ENCODE results near the gene SPNS2.

The SPNS2 gene

DNA sequence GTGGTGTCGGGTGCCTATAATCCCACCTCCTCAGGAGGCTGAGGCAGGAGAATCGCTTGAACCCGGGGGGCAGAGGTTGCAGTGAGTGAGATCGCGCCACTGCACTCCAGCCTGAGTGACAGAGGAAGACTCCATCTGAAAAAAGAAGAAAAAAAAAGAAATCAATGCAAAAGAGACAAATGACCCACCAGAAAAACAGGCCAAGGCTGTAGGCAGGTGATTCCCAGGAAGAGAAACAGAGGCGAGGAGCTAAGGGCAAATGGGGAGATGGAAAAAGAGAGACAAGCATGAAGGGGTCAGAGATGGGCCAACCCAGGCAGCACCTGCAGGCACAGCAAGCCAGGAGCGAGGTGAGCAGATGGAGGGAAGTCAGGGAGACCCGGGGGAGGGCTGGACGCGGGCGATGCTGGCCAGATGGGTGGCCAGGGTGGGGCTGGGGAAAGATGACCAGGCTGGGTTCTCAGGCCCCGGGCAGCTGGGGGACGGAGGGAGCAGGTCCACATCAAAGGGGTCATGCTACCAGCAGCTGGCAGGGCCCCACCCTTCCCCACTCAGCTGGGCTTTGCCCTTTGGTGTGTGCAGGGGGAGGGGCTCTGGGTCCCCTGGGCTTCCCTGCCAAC, 31.0 kb downstream of the SPNS2 start:
- no peak for DNase-seq (ENCODE audit: low read depth)
- TF ChIP-seq, protein P1, sequence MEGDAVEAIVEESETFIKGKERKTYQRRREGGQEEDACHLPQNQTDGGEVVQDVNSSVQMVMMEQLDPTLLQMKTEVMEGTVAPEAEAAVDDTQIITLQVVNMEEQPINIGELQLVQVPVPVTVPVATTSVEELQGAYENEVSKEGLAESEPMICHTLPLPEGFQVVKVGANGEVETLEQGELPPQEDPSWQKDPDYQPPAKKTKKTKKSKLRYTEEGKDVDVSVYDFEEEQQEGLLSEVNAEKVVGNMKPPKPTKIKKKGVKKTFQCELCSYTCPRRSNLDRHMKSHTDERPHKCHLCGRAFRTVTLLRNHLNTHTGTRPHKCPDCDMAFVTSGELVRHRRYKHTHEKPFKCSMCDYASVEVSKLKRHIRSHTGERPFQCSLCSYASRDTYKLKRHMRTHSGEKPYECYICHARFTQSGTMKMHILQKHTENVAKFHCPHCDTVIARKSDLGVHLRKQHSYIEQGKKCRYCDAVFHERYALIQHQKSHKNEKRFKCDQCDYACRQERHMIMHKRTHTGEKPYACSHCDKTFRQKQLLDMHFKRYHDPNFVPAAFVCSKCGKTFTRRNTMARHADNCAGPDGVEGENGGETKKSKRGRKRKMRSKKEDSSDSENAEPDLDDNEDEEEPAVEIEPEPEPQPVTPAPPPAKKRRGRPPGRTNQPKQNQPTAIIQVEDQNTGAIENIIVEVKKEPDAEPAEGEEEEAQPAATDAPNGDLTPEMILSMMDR (conservative IDR thresholded peaks at IDR 0.05; ENCODE audit: low read depth, low read length) = no peak
- H3K4me3 ChIP-seq (ENCODE audit: low read length) = no peak overlapping the region

DNA sequence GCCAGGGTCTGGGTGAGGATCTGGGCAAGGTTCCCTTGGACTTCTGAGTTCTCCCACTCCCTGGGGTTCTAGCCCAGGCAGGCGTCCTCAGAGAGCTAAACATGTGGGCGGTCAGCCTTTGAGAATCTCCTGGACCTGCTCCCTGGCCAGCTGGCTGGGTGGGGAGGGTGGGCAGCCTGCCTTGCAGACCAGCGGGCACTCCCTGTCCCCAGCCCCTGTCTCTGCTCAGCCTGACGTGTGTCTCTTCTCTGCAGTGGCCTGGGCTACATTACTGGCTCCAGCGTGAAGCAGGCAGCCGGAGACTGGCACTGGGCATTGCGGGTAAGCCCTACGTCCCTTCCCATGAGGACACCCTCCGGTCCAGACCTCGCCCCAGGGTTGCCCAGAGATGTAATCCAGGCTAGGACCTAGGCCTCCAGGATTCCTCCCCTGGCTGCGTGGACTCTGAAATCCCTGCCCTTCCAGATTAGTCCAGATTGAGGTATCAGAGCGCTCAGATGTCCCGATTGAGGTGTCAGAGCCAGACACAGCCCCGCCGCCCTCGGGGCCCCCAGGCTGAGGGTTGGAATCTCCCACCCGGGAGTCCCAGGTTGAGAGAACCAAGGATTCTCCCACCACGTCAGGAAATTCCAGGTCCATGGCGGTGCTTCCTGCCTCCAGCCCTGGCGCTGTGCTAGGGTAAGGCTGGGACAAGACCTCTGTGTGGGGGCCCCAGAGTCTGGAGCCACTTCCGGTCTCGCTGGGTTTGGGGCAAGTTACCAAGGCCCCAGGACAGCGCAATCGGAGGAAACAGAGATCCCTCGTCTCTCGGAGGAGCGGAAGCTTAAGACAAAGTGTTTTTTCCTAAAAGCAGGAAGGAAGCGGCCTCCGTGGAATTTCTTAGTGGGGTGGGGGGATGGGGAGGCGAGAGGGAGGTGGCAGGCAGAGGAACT, 32.4 kb downstream of the SPNS2 start:
- DNase-seq (ENCODE audit: low read depth) = no peak
- TF ChIP-seq, protein P1 (conservative IDR thresholded peaks at IDR 0.05; ENCODE audit: low read depth, low read length) = no peak

DNA sequence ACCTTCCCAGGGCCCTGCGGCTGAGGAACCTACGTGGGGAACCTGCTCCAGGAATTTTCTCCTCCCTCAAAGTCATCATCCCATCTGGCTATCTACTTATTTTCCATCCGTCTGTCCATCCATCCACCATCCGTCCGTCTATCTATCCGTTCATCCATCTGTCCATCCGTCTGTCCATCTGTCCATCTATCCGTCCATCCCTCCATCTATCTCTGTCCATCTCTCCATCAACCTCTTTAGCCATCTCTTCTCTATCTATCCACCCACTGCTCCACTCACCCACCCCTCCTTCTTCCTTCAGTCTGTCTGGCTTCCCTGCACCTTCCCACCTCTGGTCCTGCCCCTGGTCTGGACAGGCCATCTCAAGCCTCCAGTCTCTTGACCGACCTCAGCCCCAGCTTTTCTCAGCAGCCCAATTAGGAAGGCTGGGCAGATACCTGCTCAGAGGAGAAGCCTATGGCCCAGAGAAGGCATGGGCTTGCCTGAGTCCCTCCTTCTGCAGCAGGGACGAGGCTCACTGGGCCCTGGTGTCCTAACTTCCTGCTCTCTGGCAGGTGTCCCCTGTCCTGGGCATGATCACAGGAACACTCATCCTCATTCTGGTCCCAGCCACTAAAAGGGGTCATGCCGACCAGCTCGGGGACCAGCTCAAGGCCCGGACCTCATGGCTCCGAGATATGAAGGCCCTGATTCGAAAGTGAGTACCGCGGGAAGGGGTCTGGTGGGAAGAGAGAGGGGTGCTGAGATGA, 33.5 kb downstream of the SPNS2 start:
- DNase-seq (ENCODE audit: low read depth) = no peak
- TF ChIP-seq, protein P1 (conservative IDR thresholded peaks at IDR 0.05; ENCODE audit: low read depth, low read length) = no peak
- no peak overlapping the region for H3K4me3 ChIP-seq (ENCODE audit: low read length)

More for the DNA sequence above, 32.4 kb downstream of the SPNS2 start:
- no peak overlapping the region for H3K4me3 ChIP-seq (ENCODE audit: low read length)

DNA sequence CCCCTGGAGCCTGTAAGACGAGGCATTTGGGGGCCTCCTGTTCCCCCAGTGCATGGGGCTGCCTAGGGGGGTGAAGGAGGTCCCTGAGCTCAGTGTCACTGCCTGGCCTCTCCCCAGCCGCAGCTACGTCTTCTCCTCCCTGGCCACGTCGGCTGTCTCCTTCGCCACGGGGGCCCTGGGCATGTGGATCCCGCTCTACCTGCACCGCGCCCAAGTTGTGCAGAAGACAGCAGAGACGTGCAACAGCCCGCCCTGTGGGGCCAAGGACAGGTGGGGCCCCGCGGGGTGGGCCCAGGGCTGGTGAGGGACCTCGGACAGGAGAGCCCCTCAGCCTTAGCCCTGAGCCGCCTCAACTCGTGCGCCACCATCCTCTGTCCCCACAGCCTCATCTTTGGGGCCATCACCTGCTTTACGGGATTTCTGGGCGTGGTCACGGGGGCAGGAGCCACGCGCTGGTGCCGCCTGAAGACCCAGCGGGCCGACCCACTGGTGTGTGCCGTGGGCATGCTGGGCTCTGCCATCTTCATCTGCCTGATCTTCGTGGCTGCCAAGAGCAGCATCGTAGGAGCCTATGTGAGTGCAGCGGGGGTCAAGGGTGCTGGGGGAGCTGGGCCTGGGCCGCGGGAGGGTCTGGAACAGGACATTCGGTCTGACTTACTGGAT, 34.3 kb downstream of the SPNS2 start:
- no peak for DNase-seq (ENCODE audit: low read depth)
- H3K4me3 ChIP-seq (ENCODE audit: low read length) = no peak overlapping the region
- TF ChIP-seq, protein P1 (conservative IDR thresholded peaks at IDR 0.05; ENCODE audit: low read depth, low read length) = no peak

DNA sequence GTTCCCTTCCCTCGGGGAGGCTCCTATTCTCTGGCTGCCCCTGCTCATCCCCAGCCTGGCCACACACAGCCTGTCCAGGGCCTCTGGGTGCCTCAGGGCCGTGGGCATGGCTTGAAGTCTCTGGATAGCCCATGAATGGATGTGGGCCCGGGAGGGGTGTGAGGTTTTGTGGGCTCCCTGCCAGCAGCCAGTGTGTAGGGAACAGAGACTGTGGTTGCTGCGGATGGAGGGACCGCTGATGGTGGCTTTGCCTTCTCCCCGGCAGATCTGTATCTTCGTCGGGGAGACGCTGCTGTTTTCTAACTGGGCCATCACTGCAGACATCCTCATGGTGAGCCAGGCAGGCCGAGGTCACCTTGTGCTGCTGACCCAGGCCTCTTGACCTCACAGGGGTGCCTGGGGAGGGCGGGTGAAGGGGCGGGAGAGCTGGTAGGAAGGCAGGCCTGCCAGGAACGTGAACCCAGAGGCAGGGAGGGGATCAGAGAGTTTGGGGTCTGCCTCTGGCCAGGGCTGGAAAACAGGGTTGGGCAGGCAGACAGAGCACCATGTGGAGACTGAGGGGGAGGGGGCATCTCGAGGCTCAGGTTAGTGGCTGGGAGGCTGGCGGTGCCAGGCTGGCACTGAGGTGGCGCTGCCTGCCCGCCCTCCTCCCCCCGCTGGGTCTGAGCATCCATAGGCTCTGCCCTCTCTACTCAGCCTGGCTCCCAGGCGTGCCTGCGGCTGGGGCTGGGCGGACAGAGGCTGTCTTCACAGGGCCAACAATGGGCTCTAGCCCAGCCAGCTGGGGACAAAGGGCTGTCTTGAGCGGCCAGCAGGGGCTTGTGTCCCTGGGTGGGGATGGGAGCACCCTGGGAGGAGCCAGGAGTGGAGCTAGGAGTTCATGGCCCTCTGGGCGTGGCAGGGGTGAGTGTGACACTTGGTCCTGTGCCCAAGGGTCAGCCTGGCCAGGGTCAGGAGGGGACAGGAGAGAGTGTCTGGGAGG, 35.1 kb downstream of the SPNS2 start:
- peak overlapping the region; percentile 35 for H3K4me3 ChIP-seq (ENCODE audit: low read length)
- TF ChIP-seq, protein P1 (conservative IDR thresholded peaks at IDR 0.05; ENCODE audit: low read depth, low read length) = peak; percentile 18
- peak; percentile 68 for DNase-seq (ENCODE audit: low read depth)

DNA sequence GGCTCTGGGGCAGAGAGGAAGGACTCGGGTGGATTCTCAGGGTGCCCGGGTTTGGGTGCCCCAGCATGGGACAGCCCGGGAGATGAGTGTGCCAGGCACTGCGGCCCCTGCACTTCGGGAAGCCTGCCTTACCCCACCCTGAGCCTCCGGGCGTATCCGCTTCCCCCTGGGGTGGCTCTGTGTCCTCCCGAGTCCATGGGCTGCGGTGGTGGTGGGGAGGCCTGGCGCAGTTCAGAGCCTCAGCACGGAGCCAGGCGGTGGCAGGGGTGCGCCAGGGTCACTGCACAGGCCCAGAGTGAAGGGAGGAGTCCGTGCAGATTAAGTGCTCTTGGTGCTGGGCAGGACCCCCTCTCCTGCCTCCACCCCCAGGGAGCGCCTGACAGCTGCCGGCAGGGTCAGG, 35.8 kb downstream of the SPNS2 start:
- TF ChIP-seq, protein P1 (conservative IDR thresholded peaks at IDR 0.05; ENCODE audit: low read depth, low read length) = no peak
- peak overlapping the region; percentile 35 for H3K4me3 ChIP-seq (ENCODE audit: low read length)
- DNase-seq (ENCODE audit: low read depth) = no peak
